BJ (cell line): ENCODE measurements around the gene PLEKHG3. TPM values are rescaled to one million over a fixed set of nuclear protein-coding genes. Genes with fewer than 3 reads are reported as not detected.

Experiments used
- CTCF ChIA-PET: fragments of 350-600 bp; formaldehyde crosslinking; extraction: SDS; loops from one replicate; lab custom pipeline; 2021; ENCODE audit warnings: antibody characterized with exemption, inconsistent platforms; lab: Yijun Ruan, JAX
- POLR2A ChIA-PET: fragments of 300-600 bp; sonication (Branson Sonifier 250); formaldehyde crosslinking; extraction: SDS; loops from one replicate; lab custom pipeline; 2021; ENCODE audit warnings: antibody characterized with exemption; lab: Charles Lee
- DNase-seq: peaks from one replicate; pipeline ENCODE4 v3.0.0-alpha.2; 2011; ENCODE audit warnings: low read depth
- H3K27me3 ChIP-seq: 2 replicates; pipeline ENCODE4 v1.6.0; 2011; ENCODE audit warnings: low read length; ENCODE audit not compliant: control insufficient read depth, insufficient read depth
- H3K36me3 ChIP-seq: 2 replicates; pipeline ENCODE4 v1.5.1; 2011; ENCODE audit warnings: low read length; ENCODE audit not compliant: control insufficient read depth, insufficient read depth
- H3K4me3 ChIP-seq: 2 replicates; pipeline ENCODE4 v1.5.1; 2011; ENCODE audit warnings: low read depth, mild to moderate bottlenecking, control low read depth, low read length
- CTCF ChIP-seq: IDR thresholded peaks from 2 replicates; pipeline ENCODE4 v1.5.1; 2011; ENCODE audit warnings: low read depth, mild to moderate bottlenecking, control low read depth, inconsistent platforms, low read length, moderate library complexity; ENCODE audit not compliant: insufficient read depth
- polyA plus RNA-seq: library from polyadenylated mRNA; depleted of rRNA; stranded (reverse); fragments of >200 nt; gene quantifications from 2 replicates; pipeline ENCODE4 v1.2.3, GENCODE V29; 2011

PLEKHG3 gene
- polyA plus RNA-seq, 1 experiment: 12.4 TPM

- no peaks in the 10 kb centered on the region for H3K36me3 ChIP-seq
- 0 out of 2 replicates have a peak, but pooled peaks cover 3% of the 10 kb centered on the region for H3K27me3 ChIP-seq
- ChIA-PET CTCF (interaction anchor here (0.6 to 3.3 kb wide), 4 partner anchors 8 to 292 kb away, joined by 4 to 20 read pairs (median 4); no protein-coding TSS in a partner anchor), POLR2A (no interaction called here)
- no peak for DNase-seq
- H3K4me3 ChIP-seq: no peak overlapping the region
- TF ChIP-seq CTCF: no peak
These were observed 74.0 kb downstream of the PLEKHG3 start for GRCh38 chr14:64778104-64778754.

- Histone ChIP-seq H3K36me3 (no peaks in the 10 kb centered on the region), H3K27me3 (0 out of 2 replicates have a peak, but pooled peaks cover 3% of the 10 kb centered on the region), H3K4me3 (no peak overlapping the region)
- ChIA-PET POLR2A (interaction anchor here (0.5 kb wide), 1 partner anchor 135 kb away, joined by 8 read pairs; no protein-coding TSS in a partner anchor), CTCF (interaction anchor here (1.1 to 3.3 kb wide), 4 partner anchors 9 to 112 kb away, joined by 3 to 20 read pairs (median 4); no protein-coding TSS in a partner anchor)
- DNase-seq: no peak
- no peak for TF ChIP-seq CTCF
These were observed 75.2 kb downstream of the PLEKHG3 start for GRCh38 chr14:64779472-64779871.

GRCh38 chr14:64782196-64782595 lies 78.0 kb downstream of the PLEKHG3 start:
- ChIA-PET POLR2A (no interaction called here), CTCF (interaction anchor here (0.6 to 1.5 kb wide), 6 partner anchors 17 to 806 kb away, joined by 3 to 8 read pairs (median 3); no protein-coding TSS in a partner anchor)
- DNase-seq: no peak
- no peak for TF ChIP-seq CTCF
- 0 out of 2 replicates have a peak, but pooled peaks cover 3% of the 10 kb centered on the region for H3K27me3 ChIP-seq
- no peak overlapping the region for H3K4me3 ChIP-seq
- no peaks in the 10 kb centered on the region for H3K36me3 ChIP-seq

- no peak for DNase-seq
- POLR2A ChIA-PET: no interaction called here
- TF ChIP-seq CTCF: no peak
- CTCF ChIA-PET: interaction anchor here (0.7 kb wide), 1 partner anchor 19 kb away, joined by 5 read pairs; no protein-coding TSS in a partner anchor
- H3K4me3 ChIP-seq: no peak overlapping the region
- H3K36me3 ChIP-seq: no peaks in the 10 kb centered on the region
- H3K27me3 ChIP-seq: 0 out of 2 replicates have a peak, but pooled peaks cover 3% of the 10 kb centered on the region
These were observed 79.8 kb downstream of the PLEKHG3 start for GRCh38 chr14:64784006-64784405.
